ENCODE data around the gene E4F1. TPM values are rescaled to one million over a fixed set of nuclear protein-coding genes. Genes with fewer than 3 reads are reported as not detected.

Gene E4F1
- polyA plus RNA-seq, 3 donors, result 4.9 to 50.9 (median 5.8) TPM

DNA sequence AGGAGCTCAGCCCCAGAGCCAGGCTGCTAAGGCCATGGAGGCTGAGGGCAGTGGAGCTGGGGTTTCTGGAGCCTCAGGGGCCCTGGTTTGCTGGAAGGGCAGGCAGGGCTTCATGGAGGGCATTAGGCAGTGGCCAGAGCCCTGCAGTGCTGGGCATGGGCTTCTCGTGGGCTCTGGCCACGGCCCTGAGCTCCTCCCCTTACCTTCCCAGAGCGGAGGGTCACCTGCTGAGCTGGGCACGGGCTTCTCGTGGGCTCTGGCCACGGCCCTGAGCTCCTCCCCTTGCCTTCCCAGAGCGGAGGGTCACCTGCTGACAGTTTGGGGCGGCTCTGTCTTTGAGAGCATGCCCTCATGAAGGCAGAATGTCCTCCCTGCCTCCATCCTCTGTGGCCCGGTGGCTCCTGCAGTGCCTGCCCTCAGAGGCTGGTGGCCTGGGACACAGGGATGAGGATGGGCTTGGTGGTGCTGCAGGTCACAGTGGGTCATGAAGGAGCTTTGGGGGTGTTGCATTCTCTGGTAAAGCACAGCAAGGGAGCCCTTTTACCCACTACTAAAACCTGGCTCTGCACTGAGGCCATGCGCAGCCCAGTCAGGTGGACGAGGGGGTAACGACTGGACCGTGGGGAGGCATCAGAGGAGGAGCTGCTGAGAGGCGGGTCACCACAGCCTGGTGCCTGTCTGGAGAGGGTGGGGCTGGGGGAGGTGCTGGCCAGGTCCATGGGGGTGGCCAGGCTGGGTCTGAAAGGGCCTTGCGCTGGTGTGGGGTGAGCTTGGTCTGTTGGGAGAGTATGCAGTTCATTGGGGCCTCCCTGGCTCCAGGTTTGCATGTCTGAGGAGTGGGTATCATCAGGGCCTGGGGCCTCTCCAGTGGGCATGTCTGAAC lies 47.4 kb downstream of the E4F1 start:
- peaks cover 2 to 4% (median 3%) of the 10 kb centered on the region in 3 donors for H3K27me3 Mint-ChIP-seq (ENCODE audit: low read depth in 3 of 3)
- Histone ChIP-seq H3K36me3 (replicated peaks in 1 of 2; ENCODE audit: control insufficient read depth in 1 of 2, insufficient read depth in 2 of 2, low read length in 2 of 2) (no peaks in the 10 kb centered on the region), H3K27me3 (ENCODE audit: control insufficient read depth in 2 of 2, insufficient read depth in 2 of 2, low read length in 2 of 2) (no peaks in the 10 kb centered on the region), H3K4me2 (replicated peaks; ENCODE audit: extremely low read depth, low read length, poor library complexity, severe bottlenecking) (no peak overlapping the region), H3K4me1 (ENCODE audit: control insufficient read depth in 1 of 2, insufficient read depth in 2 of 2, low read length in 2 of 2) (peaks cover 27 to 43% of the 10 kb centered on the region in 2 donors), H3K9ac (ENCODE audit: insufficient read depth, low read length, poor library complexity, severe bottlenecking) (no peak overlapping the region), H3K9me3 (replicated peaks in 1 of 2; ENCODE audit: control insufficient read depth in 1 of 2, insufficient read depth in 1 of 2, low read length in 2 of 2) (no peaks in the 10 kb centered on the region), H2AFZ (ENCODE audit: insufficient read depth, low read depth, low read length, poor library complexity, severe bottlenecking) (no peak overlapping the region), H3K27ac (ENCODE audit: low read depth in 1 of 2, low read length in 2 of 2) (no peak overlapping the region), H4K20me1 (ENCODE audit: insufficient read depth, low read length) (peaks cover 17% of the 10 kb centered on the region), H3K4me3 (replicated peaks in 1 of 3; ENCODE audit: low read depth in 2 of 3, low read length in 3 of 3) (no peak overlapping the region), H3K79me2 (ENCODE audit: insufficient read depth, low read length) (peaks cover 37% of the 10 kb centered on the region)
- no peak overlapping the region for H3K4me3 Mint-ChIP-seq
- no peaks in the 10 kb centered on the region for H3K9me3 Mint-ChIP-seq
- H3K27ac Mint-ChIP-seq, result no peak overlapping the region
- TF ChIP-seq, protein P1, sequence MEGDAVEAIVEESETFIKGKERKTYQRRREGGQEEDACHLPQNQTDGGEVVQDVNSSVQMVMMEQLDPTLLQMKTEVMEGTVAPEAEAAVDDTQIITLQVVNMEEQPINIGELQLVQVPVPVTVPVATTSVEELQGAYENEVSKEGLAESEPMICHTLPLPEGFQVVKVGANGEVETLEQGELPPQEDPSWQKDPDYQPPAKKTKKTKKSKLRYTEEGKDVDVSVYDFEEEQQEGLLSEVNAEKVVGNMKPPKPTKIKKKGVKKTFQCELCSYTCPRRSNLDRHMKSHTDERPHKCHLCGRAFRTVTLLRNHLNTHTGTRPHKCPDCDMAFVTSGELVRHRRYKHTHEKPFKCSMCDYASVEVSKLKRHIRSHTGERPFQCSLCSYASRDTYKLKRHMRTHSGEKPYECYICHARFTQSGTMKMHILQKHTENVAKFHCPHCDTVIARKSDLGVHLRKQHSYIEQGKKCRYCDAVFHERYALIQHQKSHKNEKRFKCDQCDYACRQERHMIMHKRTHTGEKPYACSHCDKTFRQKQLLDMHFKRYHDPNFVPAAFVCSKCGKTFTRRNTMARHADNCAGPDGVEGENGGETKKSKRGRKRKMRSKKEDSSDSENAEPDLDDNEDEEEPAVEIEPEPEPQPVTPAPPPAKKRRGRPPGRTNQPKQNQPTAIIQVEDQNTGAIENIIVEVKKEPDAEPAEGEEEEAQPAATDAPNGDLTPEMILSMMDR (IDR thresholded peaks at IDR 0.05), result no peak
- WGBS (ENCODE audit: insufficient coverage), result 90% methylated on average over 13 of the region's 15 CpGs
- intact Hi-C loops (cut with micrococcal nuclease), result loop anchor here in 1 of 2 donors (10.0 kb wide), 1 partner anchor 234 kb away; no protein-coding TSS in a partner anchor
- no peak for DNase-seq
- H3K4me1 Mint-ChIP-seq, result peaks cover 33% of the 10 kb centered on the region
- H3K36me3 Mint-ChIP-seq, result peaks cover 2 to 7% of the 10 kb centered on the region in 2 donors

DNA sequence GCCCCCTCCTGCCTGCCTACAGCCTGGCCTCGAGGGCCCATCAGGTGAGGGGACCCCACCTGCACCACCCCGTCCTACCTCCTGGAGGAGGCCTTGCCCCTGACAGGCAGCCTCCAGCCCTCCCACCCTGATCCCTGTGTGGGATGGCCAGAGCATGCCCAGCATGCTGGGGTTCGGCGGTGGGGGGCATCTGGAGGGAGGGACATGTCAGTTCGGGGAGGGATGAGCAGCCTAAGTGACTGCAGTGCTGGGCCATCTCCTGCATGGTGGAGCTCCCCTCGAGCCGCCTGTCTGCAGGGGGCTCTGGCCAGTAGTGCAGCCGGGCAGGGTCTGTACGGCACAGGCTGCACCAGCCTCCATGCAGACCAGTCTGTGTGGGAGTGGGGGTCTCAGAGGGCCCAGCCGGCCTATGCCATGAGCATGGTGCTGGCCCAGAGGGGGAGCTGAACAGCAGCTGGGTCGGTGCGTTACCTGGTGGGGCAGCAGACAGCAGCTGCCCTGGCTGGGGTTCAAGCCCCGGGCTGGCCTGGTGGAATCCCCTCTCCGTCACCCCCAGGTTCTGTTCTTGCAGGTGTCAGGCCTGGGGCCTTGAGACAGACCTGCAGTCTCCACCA lies 48.6 kb downstream of the E4F1 start:
- H3K9ac ChIP-seq (ENCODE audit: insufficient read depth, low read length, poor library complexity, severe bottlenecking), result no peak overlapping the region
- peak overlapping the region; percentile 40 to 63 for H3K27ac ChIP-seq (ENCODE audit: low read depth in 1 of 2, low read length in 2 of 2)
- no peaks in the 10 kb centered on the region for H3K9me3 ChIP-seq (replicated peaks in 1 of 2; ENCODE audit: control insufficient read depth in 1 of 2, insufficient read depth in 1 of 2, low read length in 2 of 2)
- H4K20me1 ChIP-seq (ENCODE audit: insufficient read depth, low read length), result peaks cover 10% of the 10 kb centered on the region
- no peak overlapping the region for H3K4me2 ChIP-seq (replicated peaks; ENCODE audit: extremely low read depth, low read length, poor library complexity, severe bottlenecking)
- Mint-ChIP-seq H3K9me3 (no peaks in the 10 kb centered on the region), H3K27me3 (ENCODE audit: low read depth in 3 of 3) (peaks cover 3 to 4% (median 4%) of the 10 kb centered on the region in 3 donors), H3K36me3 (peaks cover 0 to 5% of the 10 kb centered on the region in 2 donors), H3K4me1 (peaks cover 23% of the 10 kb centered on the region), H3K27ac (no peak overlapping the region), H3K4me3 (no peak overlapping the region)
- TF ChIP-seq, protein P1 (IDR thresholded peaks at IDR 0.05), result no peak
- peaks cover 22 to 38% of the 10 kb centered on the region in 2 donors for H3K4me1 ChIP-seq (ENCODE audit: control insufficient read depth in 1 of 2, insufficient read depth in 2 of 2, low read length in 2 of 2)
- H2AFZ ChIP-seq (ENCODE audit: insufficient read depth, low read depth, low read length, poor library complexity, severe bottlenecking), result no peak overlapping the region
- no peaks in the 10 kb centered on the region for H3K36me3 ChIP-seq (replicated peaks in 1 of 2; ENCODE audit: control insufficient read depth in 1 of 2, insufficient read depth in 2 of 2, low read length in 2 of 2)
- no peaks in the 10 kb centered on the region for H3K27me3 ChIP-seq (ENCODE audit: control insufficient read depth in 2 of 2, insufficient read depth in 2 of 2, low read length in 2 of 2)
- no peak for DNase-seq
- H3K4me3 ChIP-seq (replicated peaks in 1 of 3; ENCODE audit: low read depth in 2 of 3, low read length in 3 of 3), result no peak overlapping the region
- H3K79me2 ChIP-seq (ENCODE audit: insufficient read depth, low read length), result peaks cover 26% of the 10 kb centered on the region
- intact Hi-C loops (cut with micrococcal nuclease), result loop anchor here in 1 of 2 donors (10.0 kb wide), 1 partner anchor 233 kb away; no protein-coding TSS in a partner anchor
- WGBS (ENCODE audit: insufficient coverage), result 97% methylated on average over 12 of the region's 14 CpGs
